Measurements from ENCODE around the gene PDLIM3.

The PDLIM3 gene

GRCh38 chr4:185576314-185576961, 41.1 kb upstream of the PDLIM3 start:
- TF ChIP-seq, protein P1, sequence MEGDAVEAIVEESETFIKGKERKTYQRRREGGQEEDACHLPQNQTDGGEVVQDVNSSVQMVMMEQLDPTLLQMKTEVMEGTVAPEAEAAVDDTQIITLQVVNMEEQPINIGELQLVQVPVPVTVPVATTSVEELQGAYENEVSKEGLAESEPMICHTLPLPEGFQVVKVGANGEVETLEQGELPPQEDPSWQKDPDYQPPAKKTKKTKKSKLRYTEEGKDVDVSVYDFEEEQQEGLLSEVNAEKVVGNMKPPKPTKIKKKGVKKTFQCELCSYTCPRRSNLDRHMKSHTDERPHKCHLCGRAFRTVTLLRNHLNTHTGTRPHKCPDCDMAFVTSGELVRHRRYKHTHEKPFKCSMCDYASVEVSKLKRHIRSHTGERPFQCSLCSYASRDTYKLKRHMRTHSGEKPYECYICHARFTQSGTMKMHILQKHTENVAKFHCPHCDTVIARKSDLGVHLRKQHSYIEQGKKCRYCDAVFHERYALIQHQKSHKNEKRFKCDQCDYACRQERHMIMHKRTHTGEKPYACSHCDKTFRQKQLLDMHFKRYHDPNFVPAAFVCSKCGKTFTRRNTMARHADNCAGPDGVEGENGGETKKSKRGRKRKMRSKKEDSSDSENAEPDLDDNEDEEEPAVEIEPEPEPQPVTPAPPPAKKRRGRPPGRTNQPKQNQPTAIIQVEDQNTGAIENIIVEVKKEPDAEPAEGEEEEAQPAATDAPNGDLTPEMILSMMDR (conservative IDR thresholded peaks at IDR 0.05), result no peak
- H3K27ac ChIP-seq, result peak overlapping the region; percentile 68

- TF ChIP-seq, protein P1 (conservative IDR thresholded peaks at IDR 0.05), result no peak
- no peak overlapping the region for H3K27ac ChIP-seq
Measured at GRCh38 chr4:185573651-185574199, 38.4 kb upstream of the PDLIM3 start.

DNA sequence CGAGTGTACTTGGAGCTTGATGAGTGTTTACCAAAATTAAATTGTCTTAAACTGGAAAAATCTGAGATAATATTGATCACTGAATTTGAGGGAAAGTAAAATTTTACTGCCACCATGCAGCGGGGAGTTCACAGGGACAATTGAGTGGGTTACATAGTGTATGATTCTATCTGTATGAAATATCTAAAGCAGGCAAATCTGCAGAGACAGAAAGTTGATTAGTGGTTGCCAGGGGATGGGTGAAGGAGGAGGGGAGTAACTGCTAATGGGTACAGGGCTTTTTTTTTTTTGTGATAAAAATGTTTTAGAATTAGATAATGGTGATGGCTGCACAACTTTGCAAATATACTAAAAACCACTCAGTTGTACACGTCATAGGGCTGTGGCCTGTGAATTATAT, 35.4 kb upstream of the PDLIM3 start:
- H3K27ac ChIP-seq, result no peak overlapping the region
- TF ChIP-seq, protein P1 (conservative IDR thresholded peaks at IDR 0.05), result no peak

- H3K27ac ChIP-seq, result peak overlapping the region; percentile 73
- TF ChIP-seq, protein P1 (conservative IDR thresholded peaks at IDR 0.05), result no peak
Measured at GRCh38 chr4:185567381-185568376, 32.4 kb upstream of the PDLIM3 start.

- H3K27ac ChIP-seq, result peak overlapping the region; percentile 73
- TF ChIP-seq, protein P1 (conservative IDR thresholded peaks at IDR 0.05), result no peak
Measured at GRCh38 chr4:185566972-185567371, 31.7 kb upstream of the PDLIM3 start.

DNA sequence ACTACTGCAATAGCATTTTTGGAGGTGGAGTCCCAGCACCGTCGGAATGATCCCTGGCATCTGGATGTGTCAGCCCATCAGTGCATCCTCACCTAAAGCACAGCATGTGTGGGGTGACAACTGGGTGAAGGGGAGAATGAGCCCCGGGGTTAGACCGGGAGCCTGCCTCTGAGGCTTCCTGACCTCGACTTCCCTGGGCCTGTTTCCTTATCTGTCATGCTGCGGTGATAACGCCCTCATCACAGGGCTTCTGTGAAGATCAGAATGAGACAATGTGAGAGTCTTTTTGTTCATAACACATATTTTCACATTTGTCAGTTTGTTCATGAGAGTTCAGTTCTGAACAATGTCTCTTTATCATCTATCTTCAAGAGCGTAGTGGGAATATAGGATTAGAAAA, 31.1 kb upstream of the PDLIM3 start:
- TF ChIP-seq, protein P1 (conservative IDR thresholded peaks at IDR 0.05), result no peak
- H3K27ac ChIP-seq, result peak overlapping the region; percentile 73

GRCh38 chr4:185565696-185566095, 30.4 kb upstream of the PDLIM3 start:
- TF ChIP-seq, protein P1 (conservative IDR thresholded peaks at IDR 0.05), result no peak
- peak overlapping the region; percentile 73 for H3K27ac ChIP-seq
